ENCODE measurements around the gene ASTL. TPM values are rescaled to one million over a fixed set of nuclear protein-coding genes. Genes with fewer than 3 reads are reported as not detected.

The ASTL gene
- total RNA-seq, 1 experiment from 2014 or later = 0.34 TPM

- Histone ChIP-seq H3K36me3 (ENCODE audit: control insufficient read depth in 1 of 2, insufficient read depth in 2 of 2, low read length in 2 of 2) (peaks cover 10 to 17% of the 10 kb centered on the region in 2 experiments; a peak in 3 of 4 replicates), H3K9me3 (ENCODE audit: control insufficient read depth in 1 of 2, insufficient read depth in 1 of 2, low read depth in 1 of 2, low read length in 2 of 2) (no peaks in the 10 kb centered on the region), H3K4me1 (ENCODE audit: control insufficient read depth in 1 of 2, insufficient read depth in 2 of 2, low read length in 2 of 2) (no peaks in the 10 kb centered on the region), H3K27me3 (ENCODE audit: insufficient read depth, low read length) (no peaks in the 10 kb centered on the region), H3K9ac (ENCODE audit: low read length) (no peak overlapping the region), H3K9me2 (ENCODE audit: insufficient read depth) (no peaks in the 10 kb centered on the region), H3K79me2 (ENCODE audit: insufficient read depth, low read length) (no peaks in the 10 kb centered on the region), H2AFZ (ENCODE audit: low read depth, low read length, poor library complexity, severe bottlenecking) (no peak overlapping the region), H3K4me3 (replicated peaks in 1 of 2; ENCODE audit: low read depth in 1 of 2, low read length in 2 of 2) (no peak overlapping the region), H4K20me1 (ENCODE audit: insufficient read depth) (no peaks in the 10 kb centered on the region), H3K4me2 (ENCODE audit: low read length) (no peak overlapping the region), H3K27ac (ENCODE audit: low read depth, low read length) (no peak overlapping the region)
- TSS peak; percentile 6 for BruUV-seq (replicated peaks)
- ChIA-PET RAD21 (ENCODE audit: low non-redundant PET in 1 of 2, low total read pairs in 2 of 2, uncharacterized antibody in 2 of 2, unreplicated experiment in 2 of 2) (no interaction called here), POLR2A (no interaction called here), CTCF (no interaction called here)
- DNase-seq (ENCODE audit: low read depth, low spot score) (no peak), ATAC-seq (no peak)
- TF ChIP-seq POLR2A (IDR thresholded peaks at IDR 0.05; ENCODE audit: borderline replicate concordance, extremely low read depth, insufficient read depth, insufficient read length) = no peak
- TF ChIP-seq SP1 (IDR thresholded peaks at IDR 0.05; ENCODE audit: low read depth) = no peak
- TF ChIP-seq CBX3 (IDR thresholded peaks at IDR 0.05; ENCODE audit: low read depth) = no peak
- no peak for TF ChIP-seq EZH2 (IDR thresholded peaks at IDR 0.05)
- TF ChIP-seq POLR2AphosphoS5 (IDR thresholded peaks at IDR 0.05; ENCODE audit: low read depth, low read length) = no peak
- no peak for TF ChIP-seq TCF7L2 (IDR thresholded peaks at IDR 0.05; ENCODE audit: borderline replicate concordance, extremely low read depth, insufficient read depth, insufficient read length)
- no peak for TF ChIP-seq CEBPB (IDR thresholded peaks at IDR 0.05; ENCODE audit: low read depth)
- TF ChIP-seq SIN3A (IDR thresholded peaks at IDR 0.05; ENCODE audit: low read depth) = no peak
- TF ChIP-seq JUND (IDR thresholded peaks at IDR 0.05) = no peak
- TF ChIP-seq CTCF (IDR thresholded peaks at IDR 0.05 in 2 of 3, conservative IDR thresholded peaks at IDR 0.05 in 1 of 3; ENCODE audit: borderline replicate concordance in 1 of 3, insufficient read depth in 1 of 3, low read depth in 2 of 3, low read length in 2 of 3) = no peak
- TF ChIP-seq ZNF274 (IDR thresholded peaks at IDR 0.05; ENCODE audit: low read depth, low read length) = no peak
- no peak for TF ChIP-seq YY1 (IDR thresholded peaks at IDR 0.05; ENCODE audit: extremely low read depth, insufficient replicate concordance, low read depth, low read length)
- TF ChIP-seq SRF (IDR thresholded peaks at IDR 0.05; ENCODE audit: low read depth) = no peak
- TF ChIP-seq RAD21 (IDR thresholded peaks at IDR 0.05; ENCODE audit: low read depth) = no peak
- TF ChIP-seq EGR1 (IDR thresholded peaks at IDR 0.05; ENCODE audit: low read depth) = no peak
- intact Hi-C loops (cut with micrococcal nuclease) = no loop called here
These were observed 43.2 kb upstream of the ASTL start for GRCh38 chr2:96181529-96181928.
